K562 (cell line): ENCODE measurements around the gene FBXO48. TPM values are rescaled to one million over a fixed set of nuclear protein-coding genes. Genes with fewer than 3 reads are reported as not detected.

Experiments
- ATAC-seq: fragments of 200-7000 bp; cut with Tn5 transposase; 3 replicates; pipeline ENCODE4 v1.9.1; 2020; ENCODE audit warnings: moderate library complexity
- BruUV-seq: library from RNA; stranded (reverse); fragments of 400-500 nt; replicated peaks from 2 replicates; lab custom pipeline; 2021; lab: Mats Ljungman, UMichigan
- CTCF ChIA-PET: fragments of 300-600 bp; formaldehyde crosslinking; extraction: SDS; loops from one replicate; lab custom pipeline; 2021; ENCODE audit warnings: low intra/inter-chr PET ratio; lab: Yijun Ruan, JAX
- POLR2A ChIA-PET: fragments of 300-600, 350-650 bp; sonication (Branson Sonifier 250); formaldehyde crosslinking; extraction: SDS; loops from one replicate; lab custom pipeline; 2021; ENCODE audit warnings: antibody characterized with exemption, inconsistent platforms; lab: Yijun Ruan, JAX
- DNase-seq, 4 experiments: peaks; one replicate each; pipeline versions ENCODE4 v3.0.0 to v3.0.0-alpha.2; 2011 to 2018; ENCODE audit warnings: low spot score in 3 of 4, mixed read lengths in 3 of 4; ENCODE audit errors: extremely low read depth in 1 of 4
- FAIRE-seq: peaks from 2 replicates; lab custom pipeline; 2011; peaks lifted over from hg19 to GRCh38; lab: Jason Lieb, UNC
- H2AFZ ChIP-seq: 2 replicates; pipeline ENCODE4 v1.6.0; 2011; ENCODE audit warnings: low read depth, low read length, control low read depth, inconsistent platforms
- H3K27ac ChIP-seq: fragments of 200-600 bp; 3 replicates; pipeline ENCODE4 v1.8.0; 2011; ENCODE audit warnings: low read depth, mild to moderate bottlenecking, control low read depth, inconsistent platforms, low read length, moderate library complexity, mixed read lengths; ENCODE audit errors: extremely low read depth
- H3K27me3 ChIP-seq, 2 experiments: fragments of 300-600 bp in 1 of 2; 2 replicates in 1 of 2; 3 replicates in 1 of 2; pipeline versions ENCODE4 v1.6.0 to v1.8.0; 2011; ENCODE audit warnings: inconsistent platforms in 2 of 2, low read length in 2 of 2, mild to moderate bottlenecking in 1 of 2, mixed read lengths in 1 of 2, moderate library complexity in 1 of 2; ENCODE audit not compliant: control insufficient read depth in 2 of 2, insufficient read depth in 2 of 2
- H3K36me3 ChIP-seq: fragments of 300-600 bp; 3 replicates; pipeline ENCODE4 v1.8.0; 2011; ENCODE audit warnings: mild to moderate bottlenecking, low read length, inconsistent platforms; ENCODE audit not compliant: control insufficient read depth, insufficient read depth
- H3K4me1 ChIP-seq, 2 experiments: fragments of 200-600 bp in 1 of 2; replicated peaks in 1 of 2; 2 replicates in 1 of 2; 3 replicates in 1 of 2; pipeline versions ENCODE4 v1.5.1 to v1.8.0; 2011; ENCODE audit warnings: inconsistent platforms in 2 of 2, low read length in 2 of 2, mild to moderate bottlenecking in 1 of 2, mixed read lengths in 1 of 2, moderate library complexity in 1 of 2; ENCODE audit not compliant: control insufficient read depth in 2 of 2, insufficient read depth in 2 of 2
- H3K4me2 ChIP-seq: 2 replicates; pipeline ENCODE4 v1.6.1; 2011; ENCODE audit warnings: low read length, control low read depth, inconsistent platforms, mixed read lengths; ENCODE audit not compliant: insufficient read depth
- H3K4me3 ChIP-seq: fragments of 200-600 bp; sonication (generic), shearing (Covaris generic); 2 replicates; pipeline ENCODE4 v1.5.1; 2016; ENCODE audit warnings: control low read depth, inconsistent platforms
- H3K79me2 ChIP-seq: fragments of 200-600 bp; 3 replicates; pipeline ENCODE4 v1.8.0; 2011; ENCODE audit warnings: low read length, inconsistent platforms; ENCODE audit not compliant: control insufficient read depth, insufficient read depth
- H3K9ac ChIP-seq, 2 experiments: 2 replicates each; pipeline versions ENCODE4 v1.6.0 to v1.6.1; 2011; ENCODE audit warnings: low read depth in 2 of 2, low read length in 2 of 2, control low read depth in 1 of 2, inconsistent platforms in 1 of 2, mild to moderate bottlenecking in 1 of 2, mixed read lengths in 1 of 2; ENCODE audit not compliant: insufficient read depth in 1 of 2
- H3K9me1 ChIP-seq: one replicate; pipeline ENCODE4 v1.6.0; 2011; ENCODE audit warnings: inconsistent platforms, mild to moderate bottlenecking, low read length, moderate library complexity; ENCODE audit not compliant: control insufficient read depth, insufficient read depth
- H3K9me3 ChIP-seq: replicated peaks from 2 replicates; pipeline ENCODE4 v1.5.1; 2011; ENCODE audit warnings: low read depth, low read length, inconsistent platforms; ENCODE audit not compliant: control insufficient read depth, insufficient read depth
- H4K20me1 ChIP-seq: replicated peaks from 2 replicates; pipeline ENCODE4 v1.6.1; 2011; ENCODE audit warnings: low read length, inconsistent platforms, mixed read lengths; ENCODE audit not compliant: control insufficient read depth, insufficient read depth
- CBFB ChIP-seq: sonication (generic); formaldehyde crosslinking; IDR thresholded peaks from 2 replicates; pipeline ENCODE4 v1.4.0; 2020; ENCODE audit warnings: mild to moderate bottlenecking, missing genetic modification reagents
- HMG20A ChIP-seq: fragments of 450-650 bp; formaldehyde crosslinking; conservative IDR thresholded peaks from 2 replicates; pipeline ENCODE4 v1.4.0; 2020; ENCODE audit warnings: mild to moderate bottlenecking, mixed read lengths
- ZNF146 ChIP-seq: IDR thresholded peaks from one replicate; pipeline ENCODE4 v1.6.1; 2018; ENCODE audit warnings: missing compliant biosample characterization; ENCODE audit not compliant: unreplicated experiment
- ZNF639 ChIP-seq, 2 experiments: fragments of 200-800 bp in 1 of 2; sonication (Bioruptor generic) in 1 of 2; sonication (generic) in 1 of 2; formaldehyde crosslinking in 1 of 2; IDR thresholded peaks in 1 of 2; conservative IDR thresholded peaks in 1 of 2; 2 replicates each; pipeline versions ENCODE4 v1.5.0 to v1.6.1; 2016 to 2020; ENCODE audit warnings: missing compliant biosample characterization in 1 of 2, missing genetic modification characterization in 1 of 2, missing genetic modification reagents in 1 of 2
- WGBS: fragments of 100-300 bp; shearing (Covaris generic); methylation state at CpG from one replicate; pipeline ENCODE4 v1.1.6; 2016; ENCODE audit warnings: low coverage, mixed read lengths; ENCODE audit not compliant: insufficient coverage; ENCODE audit errors: missing lambda C conversion rate; 5-methylcytosine and 5-hydroxymethylcytosine counted together
- in situ Hi-C: fragments of 300-500 bp; cut with MboI; formaldehyde crosslinking; loops from 4 replicates; pipeline ENCODE4 v1.15.0; 2018; ENCODE audit warnings: inconsistent platforms, mixed read lengths
- intact Hi-C: fragments of 100-400 bp; cut with micrococcal nuclease; formaldehyde crosslinking; loops from 2 replicates; pipeline ENCODE4 v1.14.2; 2022
- polyA plus RNA-seq, 8 experiments: library from polyadenylated mRNA; depleted of rRNA in 4 of 8; stranded (reverse) in 5 of 8; unstranded in 3 of 8; fragments of >200 nt; fragmentation: Nextera tagmentation in 2 of 8; fragmentation: Illumina TruSeq in 1 of 8; extraction: Ambion mirVana in 2 of 8; extraction: Trizol in 1 of 8; gene quantifications; 2 replicates each; pipeline versions ENCODE4 v1.2.1 to v1.2.3, GENCODE V29; 2011 to 2014; ENCODE audit warnings: inconsistent platforms in 1 of 8, missing spikeins in 1 of 8
- total RNA-seq, 7 experiments: library from RNA; depleted of rRNA in 6 of 7; stranded (reverse); fragments of >200 nt in 6 of 7; fragmentation: Illumina TruSeq in 2 of 7; extraction: Trizol in 2 of 7; gene quantifications; 2 replicates each; pipeline versions ENCODE4 v1.2.1 to v1.2.3, GENCODE V29; 2011 to 2021; ENCODE audit warnings: low replicate concordance in 1 of 7

Gene FBXO48
- total and polyA plus RNA-seq, 9 of the 15 experiments (the other 6 are each of a cell fraction or from before 2014, with no cell fraction given), result 0.36 to 1.8 (median 0.73) TPM

GRCh38 chr2:68516051-68516955, 49.2 kb upstream of the FBXO48 start (continued):
- TF ChIP-seq HMG20A (CRISPR knock-in tag) (no peak), ZNF146 (peak; percentile 44)

DNA sequence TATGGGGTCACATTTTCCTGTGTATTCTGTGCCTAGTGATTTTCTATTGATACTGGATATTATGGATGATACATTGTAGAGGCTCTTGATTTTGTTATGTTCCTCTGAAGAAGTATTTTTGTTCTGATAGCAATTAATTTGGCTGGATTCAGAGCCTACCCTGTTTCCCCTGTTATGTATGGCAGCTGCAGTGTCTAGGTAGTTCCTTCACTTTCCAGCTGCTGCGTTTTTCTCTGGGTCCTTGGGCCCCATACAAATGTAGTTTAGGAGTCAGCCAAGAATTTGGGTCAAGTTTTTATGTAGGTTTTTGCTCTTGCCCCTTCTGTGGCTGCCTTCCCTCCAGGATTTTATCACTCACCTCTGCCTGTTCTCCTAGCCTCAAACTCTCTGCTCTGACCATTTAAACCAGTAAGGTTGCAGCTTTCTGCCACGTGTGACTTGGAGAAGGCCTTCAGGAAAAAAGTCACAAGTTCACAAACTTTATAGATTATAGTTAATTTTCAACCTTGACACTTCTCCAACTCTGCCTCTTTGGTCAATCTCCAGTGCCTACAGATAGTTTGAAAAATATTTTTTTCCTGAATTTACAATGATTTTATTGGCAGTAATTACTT, 47.3 kb upstream of the FBXO48 start:
- intact Hi-C loops (no loop called here), in situ Hi-C loops (no loop called here)
- ChIA-PET CTCF (no interaction called here), POLR2A (no interaction called here)
- no peak for ATAC-seq
- Histone ChIP-seq H3K9me1 (no peaks in the 10 kb centered on the region), H4K20me1 (no peaks in the 10 kb centered on the region), H3K4me2 (no peak overlapping the region), H3K27me3 (no peaks in the 10 kb centered on the region), H2AFZ (no peak overlapping the region), H3K4me3 (no peak overlapping the region), H3K36me3 (no peaks in the 10 kb centered on the region), H3K27ac (no peak overlapping the region), H3K4me1 (no peaks in the 10 kb centered on the region), H3K79me2 (no peaks in the 10 kb centered on the region), H3K9me3 (no peaks in the 10 kb centered on the region), H3K9ac (no peak overlapping the region)
- BruUV-seq, result no TSS peak
- no peak for DNase-seq
- no peak for FAIRE-seq
- no peak for TF ChIP-seq CBFB (CRISPR knock-in tag)
- TF ChIP-seq ZNF639 (CRISPR knock-in tag; conservative IDR thresholded peaks at IDR 0.05 in 1 of 2, IDR thresholded peaks at IDR 0.05 in 1 of 2), result no peak
- 16% methylated on average over 2 of the region's 2 CpGs for WGBS
